Measurements from ENCODE around the gene BAG1.

DNA sequence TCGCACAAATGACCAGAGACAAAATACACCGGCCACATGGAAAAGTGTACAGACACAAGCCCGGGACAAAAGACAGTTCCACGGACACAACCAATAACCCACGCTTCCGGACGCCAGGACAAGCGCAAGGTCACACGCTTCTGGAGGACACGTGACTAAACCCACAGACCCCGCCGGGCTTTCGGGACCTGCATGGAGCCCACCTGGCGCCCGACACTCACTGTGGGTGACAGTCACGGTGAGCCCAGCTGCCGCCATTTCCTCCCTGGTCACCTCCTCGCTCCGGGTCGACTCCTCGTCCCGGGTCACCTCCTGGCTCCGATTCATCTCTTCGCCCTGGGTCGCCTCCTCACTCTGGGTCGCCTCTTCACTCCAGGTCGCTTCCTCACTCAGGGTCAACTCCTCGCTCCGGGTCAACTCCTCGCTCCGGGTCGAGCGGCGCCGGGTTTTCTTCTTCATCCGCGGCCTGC lies 470 bp downstream of the BAG1 start:
- TF ChIP-seq POLR2A (IDR thresholded peaks at IDR 0.05) (no peak), POLR2AphosphoS5 (IDR thresholded peaks at IDR 0.05) (no peak)
- TF ChIP-seq, protein P1, sequence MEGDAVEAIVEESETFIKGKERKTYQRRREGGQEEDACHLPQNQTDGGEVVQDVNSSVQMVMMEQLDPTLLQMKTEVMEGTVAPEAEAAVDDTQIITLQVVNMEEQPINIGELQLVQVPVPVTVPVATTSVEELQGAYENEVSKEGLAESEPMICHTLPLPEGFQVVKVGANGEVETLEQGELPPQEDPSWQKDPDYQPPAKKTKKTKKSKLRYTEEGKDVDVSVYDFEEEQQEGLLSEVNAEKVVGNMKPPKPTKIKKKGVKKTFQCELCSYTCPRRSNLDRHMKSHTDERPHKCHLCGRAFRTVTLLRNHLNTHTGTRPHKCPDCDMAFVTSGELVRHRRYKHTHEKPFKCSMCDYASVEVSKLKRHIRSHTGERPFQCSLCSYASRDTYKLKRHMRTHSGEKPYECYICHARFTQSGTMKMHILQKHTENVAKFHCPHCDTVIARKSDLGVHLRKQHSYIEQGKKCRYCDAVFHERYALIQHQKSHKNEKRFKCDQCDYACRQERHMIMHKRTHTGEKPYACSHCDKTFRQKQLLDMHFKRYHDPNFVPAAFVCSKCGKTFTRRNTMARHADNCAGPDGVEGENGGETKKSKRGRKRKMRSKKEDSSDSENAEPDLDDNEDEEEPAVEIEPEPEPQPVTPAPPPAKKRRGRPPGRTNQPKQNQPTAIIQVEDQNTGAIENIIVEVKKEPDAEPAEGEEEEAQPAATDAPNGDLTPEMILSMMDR (IDR thresholded peaks at IDR 0.05): no peak
